Midbrain (tissue), 1 donor: ENCODE measurements around the gene NR2F2.
A peak's percentile ranks its signal among the peaks of the same experiment; 100 is the strongest.

Experiments used
- DNase-seq: peaks from one replicate; lab custom pipeline; 2025; lab: John Stamatoyannopoulos, UW

The NR2F2 gene

DNA sequence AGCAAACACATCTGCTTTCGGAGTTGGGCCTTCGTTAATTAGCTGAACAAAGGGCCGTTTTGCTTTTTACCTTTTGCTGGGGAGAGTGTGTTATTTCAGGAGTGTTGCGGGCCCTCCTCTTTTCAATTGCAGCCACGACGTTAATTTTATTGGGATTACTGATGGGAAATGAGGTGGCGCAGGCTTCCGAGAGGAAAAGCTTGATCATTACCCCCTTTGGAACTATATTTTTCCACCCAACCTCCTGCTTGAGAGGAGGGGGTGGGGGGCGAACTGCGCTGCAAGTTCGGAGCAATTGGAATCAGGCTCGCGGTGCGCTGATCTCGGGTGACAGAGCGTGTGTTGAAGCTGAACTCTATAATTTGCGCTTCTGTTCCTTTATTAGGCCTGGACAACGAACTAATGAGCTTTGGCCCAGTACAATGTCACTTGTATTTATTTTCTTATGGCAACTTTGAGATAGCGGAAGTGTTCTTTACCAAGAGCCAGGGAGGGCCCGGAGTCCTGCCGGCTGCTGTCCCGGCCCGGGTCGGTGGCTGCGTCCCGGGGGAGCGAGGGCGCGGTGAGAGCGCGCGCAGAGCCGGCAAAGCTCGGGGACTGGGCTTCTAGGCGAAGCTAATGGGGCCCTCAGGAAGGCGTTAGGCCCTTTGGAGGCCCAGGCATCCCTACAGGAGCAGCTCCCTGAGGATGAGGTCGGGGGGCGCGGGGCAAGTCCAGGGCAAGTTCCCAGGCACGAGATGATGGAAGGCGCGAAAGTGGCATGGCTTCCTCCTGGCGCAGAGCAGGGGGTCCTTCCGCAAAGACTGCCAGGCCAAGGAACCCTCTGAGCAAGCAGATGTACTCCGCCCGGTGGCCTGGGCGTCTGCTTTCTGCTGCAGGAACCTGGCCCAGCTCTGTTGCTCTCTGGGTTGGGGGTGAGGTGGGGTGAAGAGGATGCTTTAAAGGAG, 12.9 kb downstream of the NR2F2 start:
- no peak for DNase-seq

DNA sequence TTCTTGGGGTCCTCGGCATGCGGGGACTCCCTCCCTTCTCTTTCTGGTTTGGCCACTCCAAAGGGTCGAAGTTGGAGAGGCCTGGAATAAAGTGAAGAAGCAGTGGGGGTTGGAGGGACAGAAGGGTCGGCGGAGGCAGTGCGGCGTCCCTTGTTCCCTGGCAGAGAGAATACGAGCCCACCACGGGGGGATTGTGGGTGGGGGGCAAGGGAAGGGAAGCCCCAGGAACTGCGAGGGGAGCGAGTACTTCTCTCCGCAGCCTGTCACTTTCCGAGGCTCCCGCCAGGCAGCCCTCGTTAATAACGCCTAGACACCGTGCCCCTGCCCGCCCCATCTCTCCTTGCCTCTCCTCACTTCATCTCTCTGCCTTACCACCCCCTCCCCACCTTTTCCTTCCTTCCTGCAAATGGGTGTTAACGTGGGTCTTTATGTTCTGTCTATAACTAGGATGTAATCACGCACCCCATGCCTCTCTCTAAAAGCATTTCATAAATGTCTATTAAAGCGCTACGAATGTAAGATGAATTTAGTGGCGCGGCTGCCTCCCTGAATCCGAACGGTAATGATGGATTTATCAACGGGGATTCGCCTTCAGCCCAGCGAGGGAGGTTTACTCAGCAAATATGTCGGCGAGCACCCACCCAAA, 13.7 kb downstream of the NR2F2 start:
- no peak for DNase-seq

DNA sequence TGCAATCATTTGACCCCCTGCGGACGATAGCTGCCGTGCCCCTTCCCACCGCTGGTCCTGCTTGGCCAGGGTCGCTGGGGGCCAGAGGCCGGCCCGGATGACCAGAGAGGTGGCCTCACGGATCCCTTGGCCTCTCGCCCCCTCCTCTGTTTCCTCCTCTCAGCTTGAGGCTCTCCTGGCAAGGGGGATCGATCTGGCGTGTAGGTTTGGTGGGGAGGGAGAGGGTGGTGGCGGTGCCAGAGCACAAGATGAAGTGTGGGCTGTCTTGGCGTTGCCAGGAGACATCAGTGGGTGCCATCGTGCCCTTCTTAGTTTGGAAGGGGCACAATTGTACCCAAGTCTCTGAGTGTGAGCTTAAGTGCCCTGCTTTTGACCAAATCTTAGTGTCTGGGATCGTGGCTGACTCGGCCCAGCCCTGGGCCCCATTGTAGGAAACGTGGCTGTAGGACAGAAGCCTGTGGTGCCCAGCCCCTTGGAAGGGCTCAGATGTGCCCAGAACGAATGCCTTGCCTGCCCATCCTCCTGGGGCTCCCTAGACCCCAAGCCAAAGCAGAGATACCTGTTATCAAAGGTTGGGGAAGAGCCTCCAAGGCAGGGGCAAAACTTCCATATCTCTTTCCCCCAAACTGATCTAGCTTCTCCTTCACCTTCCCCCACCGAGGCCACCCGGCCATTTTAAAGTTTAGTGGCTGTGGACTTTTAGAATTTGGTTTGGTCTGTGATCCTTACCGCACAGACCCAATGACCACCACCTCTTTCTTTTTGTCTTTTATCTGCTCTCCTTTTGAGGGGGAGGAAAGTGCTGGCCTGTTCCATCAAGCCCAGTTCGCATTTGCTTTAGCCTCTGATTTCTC, 14.4 kb downstream of the NR2F2 start:
- no peak for DNase-seq

DNA sequence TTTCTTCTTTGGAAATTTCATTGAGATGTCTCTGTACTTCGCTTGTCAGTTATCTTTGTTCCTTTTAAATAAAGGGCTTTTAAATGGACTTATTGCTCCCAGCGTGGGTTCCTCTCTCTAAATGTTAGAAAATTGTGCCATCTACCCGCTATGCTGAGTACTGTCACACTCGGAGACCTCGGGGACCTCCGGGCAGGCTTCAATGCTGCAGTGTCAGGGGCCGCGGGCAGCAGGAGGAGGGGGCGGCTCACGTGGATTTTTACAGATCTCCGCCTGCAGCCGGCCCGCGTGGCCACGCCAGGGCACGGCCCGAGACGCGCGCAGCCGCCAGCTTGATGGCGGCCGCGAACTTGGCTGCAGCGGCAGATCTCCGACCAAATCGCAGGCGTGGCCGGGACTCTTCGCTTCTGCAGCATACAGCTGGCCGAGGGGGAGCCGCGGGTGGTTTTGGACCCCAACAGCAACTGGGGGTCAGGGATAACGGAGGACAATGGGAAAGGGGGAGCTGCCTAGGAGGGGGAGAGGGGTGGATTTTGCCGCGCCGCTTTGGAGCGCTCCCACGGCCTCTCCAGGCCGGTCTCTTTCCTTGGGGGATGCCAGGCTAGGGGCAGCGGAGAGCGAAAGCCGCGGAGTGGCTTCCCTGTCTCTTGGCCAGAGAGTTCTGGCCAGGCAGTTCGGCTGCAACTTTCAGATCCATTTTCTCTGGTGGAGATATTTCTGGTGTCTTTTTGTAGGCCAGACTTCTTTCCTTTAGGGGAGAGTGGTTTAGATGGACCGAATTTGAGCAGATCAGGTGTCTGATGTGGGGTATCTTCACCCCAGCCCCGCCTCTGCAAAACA, 15.3 kb downstream of the NR2F2 start:
- DNase-seq: peak; percentile 86

DNA sequence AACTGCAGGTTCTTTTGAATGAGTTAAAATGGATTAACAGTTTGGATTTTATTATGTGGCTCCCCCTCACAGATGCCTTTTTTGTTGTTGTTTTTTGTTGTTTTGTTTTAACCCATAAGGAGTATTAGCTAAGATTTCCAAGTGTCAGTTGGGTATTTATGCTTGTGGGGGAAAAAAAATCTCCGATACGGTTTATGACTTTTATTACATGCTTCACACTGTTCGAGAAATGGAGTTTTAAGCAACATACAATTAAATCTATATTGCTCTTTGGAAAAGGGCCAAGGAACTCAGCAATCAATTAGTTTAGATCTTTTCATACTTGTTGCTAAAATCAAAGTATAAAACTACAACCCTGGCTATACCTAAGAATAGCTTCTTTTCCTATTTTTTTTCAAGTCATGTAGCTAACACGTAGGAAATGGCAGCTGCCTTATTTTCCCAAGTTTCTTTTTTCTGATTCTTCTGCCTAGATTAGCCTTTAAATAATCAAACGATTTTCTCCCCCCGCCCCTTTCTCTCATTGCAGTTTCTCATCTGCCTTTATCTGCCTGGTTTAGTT, 16.0 kb downstream of the NR2F2 start:
- no peak for DNase-seq

DNA sequence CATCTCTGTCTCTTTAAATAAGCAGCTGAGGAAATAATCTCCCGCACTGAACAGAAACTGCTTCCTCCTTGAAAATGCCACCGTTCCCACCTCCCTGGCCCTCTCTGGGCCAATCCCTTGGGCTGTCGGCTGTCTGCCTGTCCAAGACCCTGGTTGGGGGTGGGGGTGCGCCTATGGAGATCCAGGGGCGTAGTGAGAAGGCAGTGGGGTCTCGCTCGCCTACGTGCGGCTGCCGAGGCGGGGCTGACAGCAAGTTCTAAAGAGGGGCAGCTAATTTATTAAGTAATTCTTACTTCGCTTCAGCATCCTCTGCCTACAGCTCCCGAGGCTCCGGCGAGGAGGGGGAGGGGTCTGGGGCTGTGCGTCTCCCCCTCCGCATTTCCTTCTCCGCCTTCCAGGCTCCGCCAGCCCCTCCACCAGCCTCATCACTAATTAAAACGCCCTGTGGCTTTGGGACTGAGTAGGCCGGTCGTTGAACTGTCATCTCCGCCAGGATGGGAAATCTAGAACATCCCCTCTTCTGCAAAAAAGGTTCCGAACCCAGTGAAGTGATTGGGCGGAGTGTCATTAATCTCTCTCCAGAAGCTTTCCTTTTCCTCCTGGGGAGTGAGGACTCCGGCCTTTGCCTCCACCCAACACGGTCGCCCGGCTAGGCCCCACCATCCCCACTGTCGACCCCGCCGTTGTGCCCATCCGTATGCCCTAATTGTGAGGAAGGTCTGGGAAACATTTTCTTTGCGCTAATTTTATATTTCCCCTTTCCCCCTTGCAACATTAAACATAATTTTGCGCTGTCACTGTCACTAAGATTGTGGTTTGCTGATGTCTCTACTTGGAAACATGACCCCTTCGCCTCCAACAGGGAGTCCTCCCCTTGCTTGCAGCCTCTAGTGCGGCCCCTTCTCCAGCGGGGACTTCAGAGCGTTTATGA, 16.9 kb downstream of the NR2F2 start:
- DNase-seq: peak; percentile 45

DNA sequence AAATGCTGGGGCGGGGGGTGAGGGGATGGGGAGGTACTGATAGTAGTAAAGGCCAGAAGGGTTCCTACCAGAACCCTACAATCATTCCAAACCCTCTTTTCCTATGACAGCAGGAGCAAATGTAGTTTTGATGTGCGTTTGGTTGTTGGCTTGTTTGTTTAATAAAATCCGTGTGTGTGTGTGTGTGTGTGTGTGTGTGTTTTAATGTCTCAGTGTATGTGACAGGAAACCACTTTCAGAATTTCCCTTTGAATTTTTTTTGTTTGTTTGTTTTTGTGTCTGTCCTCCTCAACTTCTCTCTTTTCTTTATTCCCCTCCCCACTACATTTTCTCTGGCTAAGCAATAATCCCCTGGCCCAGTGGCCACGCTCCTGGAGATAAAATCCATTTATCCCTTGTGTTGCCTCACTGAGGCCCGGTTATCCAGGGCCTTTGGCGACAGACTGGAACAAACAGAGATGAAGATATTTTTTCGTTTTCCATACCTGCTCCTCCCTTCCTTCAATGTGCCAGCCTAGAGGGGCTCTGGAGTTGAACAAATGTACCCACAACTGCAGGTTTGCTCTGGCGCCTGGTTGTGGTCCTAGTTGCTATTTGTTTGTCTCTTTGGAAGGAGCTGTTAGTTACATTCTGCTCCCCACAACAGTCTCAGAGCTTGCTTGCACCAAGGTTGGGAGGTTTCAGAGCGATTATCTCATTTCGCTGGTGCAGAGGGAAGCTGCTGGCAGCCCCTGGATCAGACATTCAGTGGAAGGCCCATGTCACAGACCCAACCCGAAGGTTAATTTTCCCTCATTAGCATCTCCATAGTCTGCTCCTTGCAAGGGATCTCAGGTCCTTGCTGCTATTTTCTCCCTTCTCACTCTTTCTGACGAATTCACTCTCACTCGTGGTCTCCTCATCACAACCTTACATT, 17.9 kb downstream of the NR2F2 start:
- no peak for DNase-seq

DNA sequence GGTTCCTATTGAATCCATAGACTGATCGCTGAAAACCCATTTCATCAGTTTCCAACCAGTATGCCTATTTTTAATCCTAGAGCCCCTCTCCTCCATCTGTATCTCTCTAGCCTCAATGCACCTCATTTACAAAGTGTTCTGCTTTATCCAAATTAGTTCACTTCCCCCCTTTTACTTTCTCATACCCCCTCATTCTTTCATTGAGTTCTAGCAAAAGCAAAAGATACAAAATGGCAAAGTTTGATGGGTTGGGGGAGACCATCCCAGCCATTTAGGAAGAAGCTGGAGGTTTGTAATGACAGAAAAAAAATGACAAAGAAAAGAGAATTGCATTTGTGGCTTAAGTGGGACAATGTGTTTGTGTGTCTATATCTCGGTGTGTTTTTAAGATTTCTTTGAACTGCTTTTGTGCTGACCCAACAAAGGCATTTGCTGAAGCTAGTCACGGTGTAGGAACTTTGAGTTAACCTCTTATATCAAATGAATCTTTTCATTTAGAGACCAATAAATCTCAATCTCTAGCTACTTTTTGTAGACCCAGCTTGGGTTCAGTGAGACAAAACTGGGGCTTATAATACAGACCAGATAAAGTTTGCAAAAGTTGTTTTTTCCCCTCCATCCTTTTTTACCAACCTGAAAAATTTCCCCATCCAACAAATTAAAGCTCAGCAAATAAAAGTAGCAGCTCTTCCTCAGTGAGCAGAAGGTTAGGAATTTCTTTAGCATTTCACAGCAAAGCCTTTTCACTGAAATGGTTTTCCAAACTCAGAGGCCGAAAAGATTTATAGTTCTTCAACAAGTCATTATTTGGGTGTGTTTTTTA, 18.7 kb downstream of the NR2F2 start:
- no peak for DNase-seq

DNA sequence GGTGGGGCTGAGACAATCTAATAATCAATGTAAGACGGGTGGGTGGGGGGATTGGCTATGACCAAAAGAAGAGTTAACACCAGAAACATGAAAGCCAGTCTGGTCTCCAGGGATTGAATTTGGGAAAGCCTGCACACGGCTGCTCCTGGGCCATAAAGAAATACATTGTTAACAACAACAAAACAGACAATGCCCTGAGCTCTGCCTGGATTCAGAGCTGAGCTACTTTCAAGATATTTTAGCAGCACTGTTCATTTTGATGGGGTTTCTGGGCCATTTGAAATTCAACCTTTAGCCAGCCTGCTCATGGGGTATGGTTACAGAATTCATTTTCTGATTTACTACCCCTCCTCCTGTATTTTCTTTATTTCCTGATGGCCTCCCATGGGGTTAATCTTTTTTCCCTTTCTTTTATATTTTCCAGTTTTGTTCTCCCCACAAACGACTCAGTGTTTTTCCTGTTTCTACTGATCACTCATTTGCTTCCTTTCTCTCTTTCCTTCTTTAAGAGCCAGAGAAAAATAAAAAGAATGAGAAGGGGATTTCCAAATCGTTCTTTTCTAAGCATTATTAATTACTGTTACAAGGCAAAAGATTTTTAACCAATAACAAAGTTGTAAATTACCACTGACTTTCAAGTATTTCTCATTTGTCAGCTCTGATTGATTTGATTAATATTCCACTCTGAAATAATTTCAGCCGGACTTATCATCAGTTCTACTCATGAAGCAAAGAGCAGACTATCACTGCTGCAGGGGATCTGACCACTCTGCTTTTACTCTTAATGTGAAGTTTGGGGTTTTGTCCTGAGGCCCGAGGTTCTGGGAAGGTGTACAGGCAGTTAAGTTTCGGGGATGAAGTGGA, 19.6 kb downstream of the NR2F2 start:
- DNase-seq: no peak

DNA sequence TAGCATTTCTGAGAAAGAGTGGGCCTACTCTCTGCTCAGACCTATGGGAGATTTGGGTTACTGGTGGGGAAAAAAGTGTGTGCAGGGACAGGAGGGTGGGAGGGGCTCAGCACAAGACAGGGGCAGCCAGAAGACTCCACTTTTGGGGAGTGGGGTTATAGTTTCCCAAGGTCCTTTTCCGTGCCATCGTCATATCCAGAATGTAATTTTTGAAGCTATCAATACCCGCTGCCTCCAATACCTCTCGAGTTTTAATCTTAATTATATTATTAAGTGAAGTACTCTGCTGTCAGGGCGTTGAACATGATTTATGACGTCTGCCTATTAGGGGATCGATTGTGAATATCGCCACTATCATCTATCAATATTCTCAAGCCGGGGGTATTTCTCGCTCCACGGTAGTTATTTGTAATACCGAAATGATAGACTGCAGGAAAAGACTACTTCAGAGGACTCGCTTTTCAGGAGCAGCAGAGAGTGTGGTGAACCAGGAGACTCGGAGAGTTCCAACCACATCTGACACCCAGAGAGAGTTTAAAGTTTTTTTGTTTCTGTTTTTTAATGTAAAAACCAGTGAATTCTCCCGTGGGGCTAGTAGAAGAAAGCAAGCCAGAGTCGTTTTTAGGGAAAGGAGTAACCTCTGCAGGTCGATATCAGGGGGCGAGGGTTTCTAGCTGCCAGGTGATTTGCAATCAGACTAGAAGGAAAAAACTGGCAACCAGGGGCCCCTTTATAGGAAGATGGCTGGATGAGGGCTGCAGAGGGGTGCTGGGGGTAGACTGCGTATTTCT, 20.6 kb downstream of the NR2F2 start:
- DNase-seq: no peak

DNA sequence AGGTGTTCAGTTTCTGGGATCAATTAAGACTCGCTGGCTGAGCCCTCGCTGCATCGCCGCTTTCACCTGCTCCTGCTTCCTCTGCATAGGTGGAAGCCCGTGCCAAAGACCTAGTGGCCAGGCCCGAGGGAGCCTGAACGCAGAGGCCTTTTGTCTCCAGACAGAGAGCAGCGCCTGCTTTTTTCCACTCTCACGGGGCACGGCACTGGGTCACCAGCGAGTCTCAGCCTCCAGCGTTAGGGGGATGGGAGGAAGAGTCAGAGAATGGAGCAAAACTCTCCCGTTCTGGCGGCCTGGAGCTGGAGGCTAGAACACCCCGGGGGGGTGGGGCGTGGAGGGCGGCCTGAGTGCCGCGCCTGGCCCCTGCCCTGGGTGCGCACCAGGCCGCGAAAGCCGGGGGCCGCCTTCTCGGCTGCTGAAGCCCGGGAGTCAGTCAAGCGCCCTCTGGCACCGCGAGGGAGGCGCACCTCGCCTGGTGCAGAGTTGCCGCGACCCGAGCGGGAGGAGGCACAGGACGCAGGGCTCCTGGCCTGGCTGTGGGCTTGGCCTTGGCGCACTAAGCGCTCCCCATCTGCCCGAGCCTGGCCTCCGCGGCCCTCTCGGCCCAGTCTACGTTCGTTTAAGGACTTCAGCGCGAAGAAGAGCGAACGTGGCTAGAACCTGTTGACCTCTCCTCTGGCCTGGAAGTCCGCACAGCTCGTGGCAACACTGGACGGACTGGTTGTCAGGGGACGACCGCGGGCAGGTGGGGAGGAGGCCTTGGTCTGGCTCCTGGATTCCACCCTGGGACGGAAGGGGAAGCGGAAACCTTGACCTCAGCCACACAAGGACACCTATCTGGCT, 21.5 kb downstream of the NR2F2 start:
- no peak for DNase-seq

DNA sequence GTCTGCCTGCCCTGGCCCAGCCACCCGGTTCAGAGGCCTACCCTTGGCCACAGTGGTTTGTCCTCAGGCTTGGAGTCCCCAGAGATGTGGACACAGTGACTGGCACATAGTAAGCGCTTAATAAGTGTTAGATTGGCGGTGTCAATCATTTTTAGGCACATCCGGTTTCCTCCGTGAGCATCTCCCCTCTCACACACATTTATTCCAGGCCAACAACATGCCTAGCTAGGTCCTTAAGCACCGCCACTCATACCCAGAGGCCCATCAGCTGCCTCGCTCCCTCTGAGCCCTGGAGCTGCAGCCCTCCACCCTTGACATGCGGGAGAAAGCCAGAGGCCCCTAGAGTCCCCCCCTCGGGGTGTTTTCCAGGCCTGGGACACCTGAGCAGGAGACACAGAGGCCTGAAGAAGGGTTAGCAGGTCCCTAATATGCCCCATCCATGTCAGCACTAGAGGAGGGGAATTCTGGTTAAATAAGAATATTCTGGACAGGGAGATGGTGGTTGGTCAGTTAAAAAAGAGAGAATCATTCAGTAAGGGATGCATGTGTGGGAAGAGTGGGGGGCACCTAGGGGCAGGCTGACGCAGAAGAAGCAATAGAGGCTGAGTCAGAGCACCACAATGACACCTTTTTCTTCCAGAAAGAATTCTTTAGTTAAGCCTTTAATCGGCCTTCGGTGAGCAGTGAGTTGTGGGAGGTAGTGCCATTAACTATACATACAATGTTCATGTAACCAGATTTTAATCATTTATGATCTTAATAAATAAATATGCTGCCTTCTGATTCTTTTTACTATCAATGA, 22.3 kb downstream of the NR2F2 start:
- no peak for DNase-seq

DNA sequence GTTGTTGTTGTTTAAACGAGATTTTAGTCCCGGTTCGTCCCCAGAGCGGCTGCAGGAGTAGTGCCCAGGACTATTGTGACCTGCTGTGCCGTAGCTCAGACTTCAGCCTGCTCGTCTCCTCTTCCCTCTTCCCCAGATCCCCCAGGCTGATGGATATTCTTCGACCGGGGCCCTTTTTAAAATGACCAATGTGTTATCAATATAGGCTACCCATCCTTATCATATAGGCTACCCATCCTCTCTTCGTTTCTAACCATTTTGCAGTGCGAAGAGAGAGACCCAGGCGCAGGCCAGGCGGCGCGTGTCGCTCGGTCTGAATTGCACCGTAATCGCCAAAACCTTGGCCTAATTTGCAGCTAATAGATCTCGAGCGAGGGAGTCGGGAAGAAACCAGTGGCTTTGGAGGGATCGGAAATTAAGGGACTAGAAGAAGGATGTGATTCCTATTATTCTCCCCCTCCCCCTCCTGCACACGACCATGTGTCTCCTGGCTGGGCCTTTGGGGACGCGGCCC, 23.0 kb downstream of the NR2F2 start:
- DNase-seq: no peak
